Measurements from ENCODE around the gene RLF.

The RLF gene

DNA sequence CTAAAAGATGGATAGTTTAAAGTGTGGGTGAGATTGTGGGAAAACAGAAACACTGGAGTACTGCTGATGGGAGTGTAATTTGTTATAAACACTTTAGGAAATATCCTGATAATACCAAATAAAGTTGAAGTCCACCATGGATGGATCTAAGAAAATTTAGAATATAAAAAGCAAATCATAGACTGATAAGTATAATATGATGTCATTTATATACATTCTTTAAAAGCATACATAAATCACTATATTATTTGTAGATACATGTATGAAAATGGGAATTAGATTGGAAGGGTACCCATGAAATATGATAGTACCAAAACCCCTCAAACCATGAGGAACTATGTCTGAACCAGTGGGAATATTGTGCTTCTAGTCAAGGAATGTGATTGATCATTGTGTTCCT is 104.7 kb downstream of the RLF start:
- DNase-seq (ENCODE audit: low read depth): no peak
- H3K4me3 ChIP-seq (ENCODE audit: low read depth, low read length): no peak overlapping the region
- TF ChIP-seq POLR2A (IDR thresholded peaks at IDR 0.05; ENCODE audit: extremely low read depth, insufficient read length): no peak

DNA sequence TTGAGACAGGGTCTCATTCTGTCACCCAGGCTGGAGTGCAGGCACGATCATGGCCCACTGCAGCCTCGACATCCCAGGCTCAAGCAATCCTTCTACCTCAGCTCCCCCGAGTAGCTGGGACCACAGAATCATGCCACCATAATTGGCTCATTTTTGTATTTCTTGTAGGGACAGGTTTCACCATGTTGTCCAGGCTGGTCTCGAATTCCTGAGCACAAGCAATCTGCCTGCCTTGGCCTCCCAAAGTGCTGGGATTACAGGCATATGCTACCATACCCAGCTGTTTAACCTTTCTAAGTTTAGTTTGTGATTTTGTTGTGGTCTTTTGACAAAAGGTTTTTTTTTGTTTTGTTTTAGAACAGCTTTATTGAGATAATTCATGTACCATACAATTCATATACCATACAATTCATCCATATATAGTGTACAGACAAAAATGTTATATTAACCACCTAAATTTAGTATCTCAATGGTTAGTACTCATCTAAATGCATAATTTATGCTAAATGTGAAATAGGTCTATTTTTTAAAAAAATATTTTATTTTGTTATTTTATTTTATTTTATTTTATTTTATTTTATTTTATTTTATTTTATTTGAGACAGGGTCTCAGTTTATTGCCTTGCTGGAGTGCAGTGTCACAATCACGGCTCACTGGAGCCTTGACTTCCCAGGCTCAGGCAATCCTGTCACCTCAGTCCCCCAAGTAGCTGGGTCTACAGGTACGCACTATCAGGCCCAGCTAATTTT is 105.8 kb downstream of the RLF start:
- TF ChIP-seq POLR2A (IDR thresholded peaks at IDR 0.05; ENCODE audit: extremely low read depth, insufficient read length) (no peak), MYC (IDR thresholded peaks at IDR 0.05; ENCODE audit: low read depth, low read length) (no peak)
- TF ChIP-seq, protein P1, sequence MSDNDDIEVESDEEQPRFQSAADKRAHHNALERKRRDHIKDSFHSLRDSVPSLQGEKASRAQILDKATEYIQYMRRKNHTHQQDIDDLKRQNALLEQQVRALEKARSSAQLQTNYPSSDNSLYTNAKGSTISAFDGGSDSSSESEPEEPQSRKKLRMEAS (IDR thresholded peaks at IDR 0.05; ENCODE audit: low read depth, low read length): no peak
- TF ChIP-seq, protein P2, sequence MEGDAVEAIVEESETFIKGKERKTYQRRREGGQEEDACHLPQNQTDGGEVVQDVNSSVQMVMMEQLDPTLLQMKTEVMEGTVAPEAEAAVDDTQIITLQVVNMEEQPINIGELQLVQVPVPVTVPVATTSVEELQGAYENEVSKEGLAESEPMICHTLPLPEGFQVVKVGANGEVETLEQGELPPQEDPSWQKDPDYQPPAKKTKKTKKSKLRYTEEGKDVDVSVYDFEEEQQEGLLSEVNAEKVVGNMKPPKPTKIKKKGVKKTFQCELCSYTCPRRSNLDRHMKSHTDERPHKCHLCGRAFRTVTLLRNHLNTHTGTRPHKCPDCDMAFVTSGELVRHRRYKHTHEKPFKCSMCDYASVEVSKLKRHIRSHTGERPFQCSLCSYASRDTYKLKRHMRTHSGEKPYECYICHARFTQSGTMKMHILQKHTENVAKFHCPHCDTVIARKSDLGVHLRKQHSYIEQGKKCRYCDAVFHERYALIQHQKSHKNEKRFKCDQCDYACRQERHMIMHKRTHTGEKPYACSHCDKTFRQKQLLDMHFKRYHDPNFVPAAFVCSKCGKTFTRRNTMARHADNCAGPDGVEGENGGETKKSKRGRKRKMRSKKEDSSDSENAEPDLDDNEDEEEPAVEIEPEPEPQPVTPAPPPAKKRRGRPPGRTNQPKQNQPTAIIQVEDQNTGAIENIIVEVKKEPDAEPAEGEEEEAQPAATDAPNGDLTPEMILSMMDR (IDR thresholded peaks at IDR 0.05; ENCODE audit: low read depth, low read length): no peak
- no peak overlapping the region for H3K4me3 ChIP-seq (ENCODE audit: low read depth, low read length)
- DNase-seq (ENCODE audit: low read depth): no peak

DNA sequence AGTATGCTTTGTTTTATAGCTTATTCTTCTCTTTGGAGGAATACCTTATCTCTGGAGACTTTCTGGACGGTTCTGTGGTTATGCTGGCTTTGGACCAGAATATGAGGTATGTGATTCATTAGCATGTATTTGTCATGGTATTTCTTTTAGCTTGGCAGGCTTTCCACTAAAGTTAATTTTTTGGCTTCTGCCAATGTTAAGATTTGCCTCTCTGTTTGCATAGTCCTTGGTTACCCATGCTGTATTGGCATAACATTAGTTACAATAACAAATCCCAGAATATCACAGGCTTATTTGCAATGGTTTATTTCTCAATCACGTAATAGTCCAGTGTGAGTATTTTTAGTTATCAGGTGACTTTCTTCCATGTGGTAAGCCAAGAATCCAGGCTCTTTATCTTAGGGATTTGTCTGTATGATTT is 106.6 kb downstream of the RLF start:
- no peak overlapping the region for H3K4me3 ChIP-seq (ENCODE audit: low read depth, low read length)
- TF ChIP-seq, protein P2 (IDR thresholded peaks at IDR 0.05; ENCODE audit: low read depth, low read length): no peak
- TF ChIP-seq POLR2A (IDR thresholded peaks at IDR 0.05; ENCODE audit: extremely low read depth, insufficient read length): no peak
- no peak for TF ChIP-seq MYC (IDR thresholded peaks at IDR 0.05; ENCODE audit: low read depth, low read length)
- TF ChIP-seq, protein P1 (IDR thresholded peaks at IDR 0.05; ENCODE audit: low read depth, low read length): no peak
- no peak for DNase-seq (ENCODE audit: low read depth)

DNA sequence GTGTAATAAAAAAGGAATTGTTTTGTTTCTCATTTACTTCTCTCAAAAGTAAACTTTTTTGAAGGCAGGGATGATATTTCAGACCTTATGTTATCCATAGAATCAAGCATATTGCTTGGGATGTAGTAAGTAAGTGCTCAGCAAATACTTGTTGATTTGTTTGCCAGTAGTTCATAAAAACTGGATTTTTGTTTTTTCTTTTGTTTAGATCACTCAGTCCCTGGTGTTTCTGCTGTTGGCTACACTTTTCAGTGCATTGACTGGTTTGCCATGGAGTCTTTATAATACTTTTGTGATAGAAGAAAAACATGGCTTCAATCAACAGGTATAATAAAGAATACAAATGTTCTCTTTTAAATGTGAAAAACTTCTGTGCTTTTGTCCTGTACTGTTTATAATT is 107.0 kb downstream of the RLF start:
- no peak for DNase-seq (ENCODE audit: low read depth)
- no peak overlapping the region for H3K4me3 ChIP-seq (ENCODE audit: low read depth, low read length)
- TF ChIP-seq, protein P2 (IDR thresholded peaks at IDR 0.05; ENCODE audit: low read depth, low read length): no peak
- TF ChIP-seq, protein P1 (IDR thresholded peaks at IDR 0.05; ENCODE audit: low read depth, low read length): no peak
- TF ChIP-seq MYC (IDR thresholded peaks at IDR 0.05; ENCODE audit: low read depth, low read length) (no peak), POLR2A (IDR thresholded peaks at IDR 0.05; ENCODE audit: extremely low read depth, insufficient read length) (no peak)

DNA sequence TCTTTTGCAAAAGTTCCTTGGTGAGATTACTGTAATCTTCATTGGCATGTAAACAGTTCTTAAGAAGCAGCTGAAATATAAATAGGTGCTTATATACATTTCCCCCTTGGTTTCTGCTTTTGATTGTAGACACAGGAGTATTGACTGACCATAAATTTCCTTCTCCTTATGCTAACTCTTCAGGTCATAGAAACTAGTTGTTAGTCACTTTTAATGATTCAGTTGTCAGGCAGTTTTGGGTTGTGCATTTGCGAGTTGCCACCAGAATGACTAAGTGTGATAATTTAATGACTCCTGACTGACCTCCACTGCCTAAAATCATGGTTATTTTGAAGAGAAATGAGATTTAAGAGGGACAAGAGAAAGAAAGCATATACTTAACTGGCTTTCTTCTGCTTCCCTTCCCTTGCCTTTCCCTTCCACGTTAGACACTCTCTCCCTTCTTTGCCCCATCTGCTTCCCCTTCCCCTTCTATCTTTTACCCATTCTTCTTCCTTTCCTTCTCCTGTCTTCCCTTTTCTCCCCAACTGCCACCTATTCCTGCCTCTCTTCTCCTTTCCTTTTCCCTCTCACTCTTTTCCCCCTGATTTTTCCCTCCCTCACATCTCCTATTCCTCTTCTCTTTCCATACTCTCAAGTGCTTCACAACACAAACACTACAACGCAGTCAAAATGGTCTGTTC is 109.1 kb downstream of the RLF start:
- no peak for DNase-seq (ENCODE audit: low read depth)
- TF ChIP-seq, protein P1 (IDR thresholded peaks at IDR 0.05; ENCODE audit: low read depth, low read length): no peak
- no peak for TF ChIP-seq POLR2A (IDR thresholded peaks at IDR 0.05; ENCODE audit: extremely low read depth, insufficient read length)
- TF ChIP-seq, protein P2 (IDR thresholded peaks at IDR 0.05; ENCODE audit: low read depth, low read length): no peak
- TF ChIP-seq MYC (IDR thresholded peaks at IDR 0.05; ENCODE audit: low read depth, low read length): no peak
- no peak overlapping the region for H3K4me3 ChIP-seq (ENCODE audit: low read depth, low read length)

DNA sequence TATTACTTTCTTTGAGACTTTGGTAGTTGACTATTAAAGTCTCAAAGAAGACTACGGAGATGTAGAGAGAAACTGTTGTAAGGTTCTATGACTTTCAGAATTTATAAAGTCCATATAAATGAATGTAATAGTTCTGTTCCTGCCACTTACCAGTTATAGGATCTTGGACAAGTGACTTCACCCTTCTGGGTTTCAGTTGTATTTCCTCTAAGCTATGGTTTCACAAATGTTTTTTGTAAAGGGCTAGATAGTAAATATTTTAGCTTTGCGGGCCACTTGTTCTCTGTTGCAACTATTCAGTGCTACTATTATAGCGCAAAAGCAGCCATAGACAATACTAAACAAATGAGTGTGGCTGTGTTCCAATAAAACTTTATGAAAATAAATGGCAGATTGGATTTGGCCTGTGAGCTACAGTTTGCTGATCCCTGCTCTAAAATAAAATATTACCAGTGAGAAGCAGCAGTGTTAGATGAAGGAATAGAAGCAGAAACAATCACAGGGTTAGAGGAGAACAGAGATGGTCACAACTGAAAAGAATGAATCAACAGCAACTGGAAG is 111.5 kb downstream of the RLF start:
- TF ChIP-seq POLR2A (IDR thresholded peaks at IDR 0.05; ENCODE audit: extremely low read depth, insufficient read length) (no peak), MYC (IDR thresholded peaks at IDR 0.05; ENCODE audit: low read depth, low read length) (no peak)
- TF ChIP-seq, protein P1 (IDR thresholded peaks at IDR 0.05; ENCODE audit: low read depth, low read length): no peak
- no peak for DNase-seq (ENCODE audit: low read depth)
- H3K4me3 ChIP-seq (ENCODE audit: low read depth, low read length): no peak overlapping the region
